ENCODE results near the gene MYL11. TPM values are rescaled to one million over a fixed set of nuclear protein-coding genes. Genes with fewer than 3 reads are reported as not detected.

Gene MYL11
- polyA plus RNA-seq, 1 donor from 2014 or later, result not detected

- Histone ChIP-seq H3K9ac (ENCODE audit: low read length) (peak overlapping the region; percentile 100), H3K9me2 (ENCODE audit: insufficient read depth, low read length) (no peaks in the 10 kb centered on the region), H3K36me3 (ENCODE audit: insufficient read depth, low read length) (no peaks in the 10 kb centered on the region), H3K4me3 (ENCODE audit: low read length) (peak overlapping the region; percentile 98), H3F3A (ENCODE audit: insufficient read depth, low read length, poor library complexity, severe bottlenecking) (no peaks in the 10 kb centered on the region), H3K9me3 (ENCODE audit: low read length) (no peaks in the 10 kb centered on the region), H3K4me2 (ENCODE audit: low read length) (peak overlapping the region; percentile 91), H4K20me1 (ENCODE audit: insufficient read depth) (no peaks in the 10 kb centered on the region), H2AFZ (ENCODE audit: low read depth, low read length) (no peak overlapping the region), H3K27me3 (ENCODE audit: insufficient read depth, low read depth, low read length) (no peaks in the 10 kb centered on the region), H3K27ac (ENCODE audit: low read length) (peak overlapping the region; percentile 100), H3K79me2 (replicated peaks; ENCODE audit: insufficient read depth, low read length) (peaks cover 5% of the 10 kb centered on the region)
- no peak for TF ChIP-seq POLR2AphosphoS5 (IDR thresholded peaks at IDR 0.05)
- no peak for TF ChIP-seq SMC3 (conservative IDR thresholded peaks at IDR 0.05; ENCODE audit: poor library complexity)
- no peak for TF ChIP-seq RAD21 (conservative IDR thresholded peaks at IDR 0.05)
- TF ChIP-seq TAF1 (IDR thresholded peaks at IDR 0.05; ENCODE audit: low read depth), result no peak
Measured at GRCh38 chr16:30379158-30379783, 4.7 kb downstream of the MYL11 start.

- no peak overlapping the region for H3K4me2 ChIP-seq (ENCODE audit: low read length)
- H3K27me3 ChIP-seq (ENCODE audit: insufficient read depth, low read depth, low read length), result no peaks in the 10 kb centered on the region
- no peak overlapping the region for H2AFZ ChIP-seq (ENCODE audit: low read depth, low read length)
- no peaks in the 10 kb centered on the region for H3K9me2 ChIP-seq (ENCODE audit: insufficient read depth, low read length)
- H3K4me3 ChIP-seq (ENCODE audit: low read length), result peak overlapping the region; percentile 98
- TF ChIP-seq CTCF (IDR thresholded peaks at IDR 0.05; ENCODE audit: poor library complexity, severe bottlenecking), result no peak
- TF ChIP-seq EP300 (conservative IDR thresholded peaks at IDR 0.05; ENCODE audit: poor library complexity, severe bottlenecking), result no peak
- no peak for TF ChIP-seq MXI1 (conservative IDR thresholded peaks at IDR 0.05; ENCODE audit: poor library complexity, severe bottlenecking)
- no peak for TF ChIP-seq TAF1 (IDR thresholded peaks at IDR 0.05; ENCODE audit: low read depth)
- no peak for TF ChIP-seq POLR2AphosphoS5 (IDR thresholded peaks at IDR 0.05)
- no peak for TF ChIP-seq SMC3 (conservative IDR thresholded peaks at IDR 0.05; ENCODE audit: poor library complexity)
- no peak for TF ChIP-seq RAD21 (conservative IDR thresholded peaks at IDR 0.05)
- no peak for TF ChIP-seq REST (IDR thresholded peaks at IDR 0.05; ENCODE audit: borderline replicate concordance)
- TF ChIP-seq EZH2 (IDR thresholded peaks at IDR 0.05; ENCODE audit: borderline replicate concordance, insufficient read depth, low read length, poor library complexity, severe bottlenecking), result no peak
- no peaks in the 10 kb centered on the region for H4K20me1 ChIP-seq (ENCODE audit: insufficient read depth)
- no peaks in the 10 kb centered on the region for H3F3A ChIP-seq (ENCODE audit: insufficient read depth, low read length, poor library complexity, severe bottlenecking)
- H3K27ac ChIP-seq (ENCODE audit: low read length), result no peak overlapping the region
- no peaks in the 10 kb centered on the region for H3K9me3 ChIP-seq (ENCODE audit: low read length)
- peak overlapping the region; percentile 20 for H3K9ac ChIP-seq (ENCODE audit: low read length)
- peaks cover 5% of the 10 kb centered on the region for H3K79me2 ChIP-seq (replicated peaks; ENCODE audit: insufficient read depth, low read length)
- no peaks in the 10 kb centered on the region for H3K36me3 ChIP-seq (ENCODE audit: insufficient read depth, low read length)
Measured at GRCh38 chr16:30380072-30380802, 5.6 kb downstream of the MYL11 start.
